NCI-H446 treated with DMSO at 0.1 percent for 48 hours (cell line): ENCODE data around the gene EEF2.
"Not testable (repeated sequence)": the region's sequence is repeated elsewhere in the genome, so short reads cannot be mapped to it uniquely, and the experiment has no call there.

Experiments
- DNase-seq: peaks from one replicate; lab custom pipeline; 2025; lab: John Stamatoyannopoulos, UW

Gene EEF2

GRCh38 chr19:3944018-3944721, 41.1 kb downstream of the EEF2 start:
- no peak for DNase-seq

GRCh38 chr19:3942790-3943409, 42.4 kb downstream of the EEF2 start:
- no peak for DNase-seq

GRCh38 chr19:3938300-3938950, 46.8 kb downstream of the EEF2 start:
- not testable (repeated sequence) for DNase-seq

- DNase-seq = no peak
These were observed 48.5 kb downstream of the EEF2 start for GRCh38 chr19:3936506-3937442.

GRCh38 chr19:3932931-3933810, 52.1 kb downstream of the EEF2 start, which contains the start of gene NMRK2:
Gene NMRK2, plus strand, starts transcription at chr19:3933069. Its CDS starts 603 bp downstream, at chr19:3933672.
- no peak for DNase-seq

GRCh38 chr19:3931041-3931440, 54.2 kb downstream of the EEF2 start:
- DNase-seq = no peak
